ENCODE results near the gene CELSR3.

The CELSR3 gene

GRCh38 chr3:48664313-48664644 lies 1.6 kb upstream of the CELSR3 start:
- no peak for DNase-seq (ENCODE audit: low read depth in 1 of 2, low spot score in 1 of 2)
- in situ Hi-C loops (cut with HindIII; ENCODE audit: low pct_unique_long_range_greater_than_20kb, low sequenced_read_pairs): no loop called here
- no peak for TF ChIP-seq JUND (IDR thresholded peaks at IDR 0.05; ENCODE audit: low read depth)

- in situ Hi-C loops (cut with HindIII; ENCODE audit: low pct_unique_long_range_greater_than_20kb, low sequenced_read_pairs): no loop called here
- peak; percentile 95 to 99 for DNase-seq (ENCODE audit: low read depth in 1 of 2, low spot score in 1 of 2)
- 0 out of 2 replicates have a peak, but pooled peaks have one; percentile 8 for TF ChIP-seq JUND (IDR thresholded peaks at IDR 0.05; ENCODE audit: low read depth)
Observed at GRCh38 chr3:48663489-48664312, 1.0 kb upstream of the CELSR3 start.

GRCh38 chr3:48662145-48662752 lies 437 bp downstream of the CELSR3 start:
- TF ChIP-seq JUND (IDR thresholded peaks at IDR 0.05; ENCODE audit: low read depth): no peak
- no peak for DNase-seq (ENCODE audit: low read depth in 1 of 2, low spot score in 1 of 2)
- in situ Hi-C loops (cut with HindIII; ENCODE audit: low pct_unique_long_range_greater_than_20kb, low sequenced_read_pairs): no loop called here

- in situ Hi-C loops (cut with HindIII; ENCODE audit: low pct_unique_long_range_greater_than_20kb, low sequenced_read_pairs): no loop called here
- DNase-seq (ENCODE audit: low read depth in 1 of 2, low spot score in 1 of 2): no peak
Observed at GRCh38 chr3:48661501-48662144, 1.1 kb downstream of the CELSR3 start.

GRCh38 chr3:48660800-48661400 lies 1.8 kb downstream of the CELSR3 start:
- no peak for DNase-seq (ENCODE audit: low read depth in 1 of 2, low spot score in 1 of 2)
- in situ Hi-C loops (cut with HindIII; ENCODE audit: low pct_unique_long_range_greater_than_20kb, low sequenced_read_pairs): no loop called here
- TF ChIP-seq JUND (IDR thresholded peaks at IDR 0.05; ENCODE audit: low read depth): no peak

More at GRCh38 chr3:48661501-48662144, 1.1 kb downstream of the CELSR3 start:
- TF ChIP-seq JUND (IDR thresholded peaks at IDR 0.05; ENCODE audit: low read depth): no peak

GRCh38 chr3:48656841-48657281 lies 5.8 kb downstream of the CELSR3 start:
- DNase-seq (ENCODE audit: low read depth in 1 of 2, low spot score in 1 of 2): no peak
- in situ Hi-C loops (cut with HindIII; ENCODE audit: low pct_unique_long_range_greater_than_20kb, low sequenced_read_pairs): no loop called here
- TF ChIP-seq JUND (IDR thresholded peaks at IDR 0.05; ENCODE audit: low read depth): no peak

- no peak for TF ChIP-seq JUND (IDR thresholded peaks at IDR 0.05; ENCODE audit: low read depth)
- in situ Hi-C loops (cut with HindIII; ENCODE audit: low pct_unique_long_range_greater_than_20kb, low sequenced_read_pairs): no loop called here
- no peak for DNase-seq (ENCODE audit: low read depth in 1 of 2, low spot score in 1 of 2)
Observed at GRCh38 chr3:48656061-48656840, 6.4 kb downstream of the CELSR3 start.

- no peak for DNase-seq (ENCODE audit: low read depth in 1 of 2, low spot score in 1 of 2)
- TF ChIP-seq JUND (IDR thresholded peaks at IDR 0.05; ENCODE audit: low read depth): no peak
- in situ Hi-C loops (cut with HindIII; ENCODE audit: low pct_unique_long_range_greater_than_20kb, low sequenced_read_pairs): no loop called here
Observed at GRCh38 chr3:48655606-48656005, 7.1 kb downstream of the CELSR3 start.

- in situ Hi-C loops (cut with HindIII; ENCODE audit: low pct_unique_long_range_greater_than_20kb, low sequenced_read_pairs): no loop called here
- no peak for TF ChIP-seq JUND (IDR thresholded peaks at IDR 0.05; ENCODE audit: low read depth)
- no peak for DNase-seq (ENCODE audit: low read depth in 1 of 2, low spot score in 1 of 2)
Observed at GRCh38 chr3:48655063-48655462, 7.6 kb downstream of the CELSR3 start.

- no peak for DNase-seq (ENCODE audit: low read depth in 1 of 2, low spot score in 1 of 2)
Observed at GRCh38 chr3:48652923-48653715, 9.6 kb downstream of the CELSR3 start.

GRCh38 chr3:48651771-48652170 lies 10.9 kb downstream of the CELSR3 start:
- DNase-seq (ENCODE audit: low read depth in 1 of 2, low spot score in 1 of 2): no peak
- in situ Hi-C loops (cut with HindIII; ENCODE audit: low pct_unique_long_range_greater_than_20kb, low sequenced_read_pairs): no loop called here
- no peak for TF ChIP-seq JUND (IDR thresholded peaks at IDR 0.05; ENCODE audit: low read depth)

More at GRCh38 chr3:48652923-48653715, 9.6 kb downstream of the CELSR3 start:
- TF ChIP-seq JUND (IDR thresholded peaks at IDR 0.05; ENCODE audit: low read depth): no peak
- in situ Hi-C loops (cut with HindIII; ENCODE audit: low pct_unique_long_range_greater_than_20kb, low sequenced_read_pairs): no loop called here
